ENCODE results near the gene TARBP1.

TARBP1 gene

DNA sequence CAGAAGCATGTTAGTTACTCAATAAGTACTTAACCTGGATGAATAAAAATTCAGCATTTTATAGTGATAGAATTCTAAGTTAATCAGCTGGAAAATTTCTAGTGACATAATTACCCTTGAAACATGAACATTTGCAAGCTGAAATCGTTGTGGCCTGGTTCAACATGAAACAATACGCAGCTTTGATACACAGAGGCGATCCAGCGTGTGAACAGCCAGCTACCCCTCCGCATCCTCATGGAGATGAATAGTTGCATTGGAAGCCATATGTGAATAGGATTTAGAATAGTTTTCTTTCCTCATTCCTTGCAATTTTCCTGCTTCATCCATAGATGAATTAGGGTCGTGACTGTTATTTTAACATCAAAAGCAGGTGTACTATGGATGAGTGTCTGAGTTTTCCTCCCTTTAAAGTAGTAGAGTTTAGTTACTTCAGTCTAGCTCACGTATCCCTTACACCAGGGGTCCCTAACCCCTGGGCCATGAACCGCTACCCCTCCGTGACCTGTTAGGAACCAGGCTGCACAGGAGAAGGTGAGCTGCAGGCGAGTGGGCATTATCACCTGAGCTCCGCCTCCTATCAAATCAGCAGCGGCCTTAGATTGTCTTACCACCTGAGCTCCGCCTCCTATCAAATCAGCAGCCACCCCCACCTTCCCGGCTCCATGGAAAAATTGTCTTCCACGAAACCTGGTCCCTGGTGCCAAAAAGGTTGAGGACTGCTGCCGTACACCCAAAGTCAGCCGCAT is 6.2 kb upstream of the TARBP1 start:
- Histone ChIP-seq H3K9me3 (ENCODE audit: insufficient read depth, low read length, severe bottlenecking) (no peaks in the 10 kb centered on the region), H3K36me3 (ENCODE audit: insufficient read depth, low read length) (no peaks in the 10 kb centered on the region), H3K4me1 (ENCODE audit: insufficient read depth, low read length) (no peaks in the 10 kb centered on the region), H3K4me3 (ENCODE audit: low read depth in 1 of 2, low read length in 2 of 2) (no peak overlapping the region), H3K27ac (ENCODE audit: low read length) (no peak overlapping the region), H3K79me2 (ENCODE audit: insufficient read depth, low read length) (no peaks in the 10 kb centered on the region), H3K9ac (ENCODE audit: low read depth, low read length) (no peak overlapping the region), H4K20me1 (ENCODE audit: insufficient read depth, low read length) (no peaks in the 10 kb centered on the region), H2AFZ (ENCODE audit: low read depth, low read length) (no peak overlapping the region), H3K27me3 (ENCODE audit: insufficient read depth, low read length, poor library complexity) (no peaks in the 10 kb centered on the region), H3K4me2 (ENCODE audit: insufficient read depth, low read length) (no peak overlapping the region)
- ATAC-seq (ENCODE audit: insufficient read depth, low read depth), result no peak
- no peak for DNase-seq
- no peak for TF ChIP-seq EZH2 (IDR thresholded peaks at IDR 0.05; ENCODE audit: borderline replicate concordance, low read depth, low read length, severe bottlenecking)
- TF ChIP-seq, protein P1, sequence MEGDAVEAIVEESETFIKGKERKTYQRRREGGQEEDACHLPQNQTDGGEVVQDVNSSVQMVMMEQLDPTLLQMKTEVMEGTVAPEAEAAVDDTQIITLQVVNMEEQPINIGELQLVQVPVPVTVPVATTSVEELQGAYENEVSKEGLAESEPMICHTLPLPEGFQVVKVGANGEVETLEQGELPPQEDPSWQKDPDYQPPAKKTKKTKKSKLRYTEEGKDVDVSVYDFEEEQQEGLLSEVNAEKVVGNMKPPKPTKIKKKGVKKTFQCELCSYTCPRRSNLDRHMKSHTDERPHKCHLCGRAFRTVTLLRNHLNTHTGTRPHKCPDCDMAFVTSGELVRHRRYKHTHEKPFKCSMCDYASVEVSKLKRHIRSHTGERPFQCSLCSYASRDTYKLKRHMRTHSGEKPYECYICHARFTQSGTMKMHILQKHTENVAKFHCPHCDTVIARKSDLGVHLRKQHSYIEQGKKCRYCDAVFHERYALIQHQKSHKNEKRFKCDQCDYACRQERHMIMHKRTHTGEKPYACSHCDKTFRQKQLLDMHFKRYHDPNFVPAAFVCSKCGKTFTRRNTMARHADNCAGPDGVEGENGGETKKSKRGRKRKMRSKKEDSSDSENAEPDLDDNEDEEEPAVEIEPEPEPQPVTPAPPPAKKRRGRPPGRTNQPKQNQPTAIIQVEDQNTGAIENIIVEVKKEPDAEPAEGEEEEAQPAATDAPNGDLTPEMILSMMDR (IDR thresholded peaks at IDR 0.05; ENCODE audit: borderline replicate concordance, extremely low read depth, low read length, poor library complexity, severe bottlenecking), result no peak

DNA sequence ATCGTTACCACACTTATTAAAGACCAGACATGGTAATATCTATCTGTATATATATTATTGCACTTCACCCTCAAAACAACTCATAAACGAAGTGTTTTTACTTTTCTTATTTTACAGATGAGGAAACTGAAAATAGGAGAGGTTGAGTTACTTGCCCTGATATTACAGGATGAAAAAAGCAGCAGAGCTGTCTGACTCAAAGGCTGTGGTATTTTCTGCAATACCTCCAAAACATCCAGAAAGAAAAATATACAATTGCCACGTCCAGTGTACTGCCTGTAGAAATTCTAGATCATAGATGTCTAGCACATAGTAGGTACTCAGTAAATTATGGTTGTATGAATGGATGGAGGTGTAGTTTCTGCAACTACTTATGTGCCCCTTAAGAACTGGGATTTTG is 5.2 kb upstream of the TARBP1 start:
- no peak overlapping the region for H3K4me2 ChIP-seq (ENCODE audit: insufficient read depth, low read length)
- no peaks in the 10 kb centered on the region for H4K20me1 ChIP-seq (ENCODE audit: insufficient read depth, low read length)
- H3K4me3 ChIP-seq (ENCODE audit: low read depth in 1 of 2, low read length in 2 of 2), result no peak overlapping the region
- no peaks in the 10 kb centered on the region for H3K9me3 ChIP-seq (ENCODE audit: insufficient read depth, low read length, severe bottlenecking)
- no peak overlapping the region for H3K27ac ChIP-seq (ENCODE audit: low read length)
- H3K9ac ChIP-seq (ENCODE audit: low read depth, low read length), result no peak overlapping the region
- no peaks in the 10 kb centered on the region for H3K79me2 ChIP-seq (ENCODE audit: insufficient read depth, low read length)
- peaks cover 8% of the 10 kb centered on the region for H3K4me1 ChIP-seq (ENCODE audit: insufficient read depth, low read length)
- H3K27me3 ChIP-seq (ENCODE audit: insufficient read depth, low read length, poor library complexity), result no peaks in the 10 kb centered on the region
- ATAC-seq (ENCODE audit: insufficient read depth, low read depth) (no peak), DNase-seq (no peak)
- no peaks in the 10 kb centered on the region for H3K36me3 ChIP-seq (ENCODE audit: insufficient read depth, low read length)
- TF ChIP-seq, protein P1 (IDR thresholded peaks at IDR 0.05; ENCODE audit: borderline replicate concordance, extremely low read depth, low read length, poor library complexity, severe bottlenecking), result no peak
- no peak for TF ChIP-seq EZH2 (IDR thresholded peaks at IDR 0.05; ENCODE audit: borderline replicate concordance, low read depth, low read length, severe bottlenecking)
- no peak overlapping the region for H2AFZ ChIP-seq (ENCODE audit: low read depth, low read length)

DNA sequence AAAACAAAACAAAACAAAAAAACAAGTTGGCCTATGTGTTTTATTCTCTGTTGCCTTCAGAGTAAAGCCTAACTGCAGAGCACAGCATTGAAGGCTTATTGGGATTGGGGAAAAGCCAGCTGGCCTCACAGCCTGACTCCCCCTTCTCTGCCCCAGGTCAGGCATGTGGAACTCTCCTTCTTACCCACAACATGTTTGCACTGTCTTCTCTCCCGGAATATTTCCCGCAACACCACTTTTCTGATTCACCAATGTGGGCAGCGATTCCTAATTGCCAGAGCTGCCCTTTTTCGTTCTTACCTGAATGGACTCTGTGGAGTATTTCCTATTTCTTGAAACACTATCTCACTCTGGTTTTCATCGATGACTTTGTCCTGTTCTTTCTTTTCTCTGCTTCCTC is 2.8 kb upstream of the TARBP1 start:
- Histone ChIP-seq H3K4me3 (ENCODE audit: low read depth in 1 of 2, low read length in 2 of 2) (no peak overlapping the region), H3K4me2 (ENCODE audit: insufficient read depth, low read length) (no peak overlapping the region), H2AFZ (ENCODE audit: low read depth, low read length) (no peak overlapping the region), H3K27me3 (ENCODE audit: insufficient read depth, low read length, poor library complexity) (no peaks in the 10 kb centered on the region), H3K9me3 (ENCODE audit: insufficient read depth, low read length, severe bottlenecking) (no peaks in the 10 kb centered on the region), H4K20me1 (ENCODE audit: insufficient read depth, low read length) (no peaks in the 10 kb centered on the region), H3K9ac (ENCODE audit: low read depth, low read length) (no peak overlapping the region), H3K36me3 (ENCODE audit: insufficient read depth, low read length) (no peaks in the 10 kb centered on the region), H3K27ac (ENCODE audit: low read length) (no peak overlapping the region), H3K79me2 (ENCODE audit: insufficient read depth, low read length) (peaks cover 19% of the 10 kb centered on the region), H3K4me1 (ENCODE audit: insufficient read depth, low read length) (peaks cover 23% of the 10 kb centered on the region)
- TF ChIP-seq EZH2 (IDR thresholded peaks at IDR 0.05; ENCODE audit: borderline replicate concordance, low read depth, low read length, severe bottlenecking), result no peak
- TF ChIP-seq, protein P1 (IDR thresholded peaks at IDR 0.05; ENCODE audit: borderline replicate concordance, extremely low read depth, low read length, poor library complexity, severe bottlenecking), result no peak
- ATAC-seq (ENCODE audit: insufficient read depth, low read depth), result no peak
- DNase-seq, result no peak
